HG02885 (cell line): ENCODE results near the gene ADAM33.

Source experiments
- ATAC-seq: cut with Tn5 transposase; IDR thresholded peaks from one replicate; pipeline ENCODE4 v1.9.1; 2021; ENCODE audit warnings: mild to moderate bottlenecking; ENCODE audit not compliant: unreplicated experiment, poor library complexity

Gene ADAM33

DNA sequence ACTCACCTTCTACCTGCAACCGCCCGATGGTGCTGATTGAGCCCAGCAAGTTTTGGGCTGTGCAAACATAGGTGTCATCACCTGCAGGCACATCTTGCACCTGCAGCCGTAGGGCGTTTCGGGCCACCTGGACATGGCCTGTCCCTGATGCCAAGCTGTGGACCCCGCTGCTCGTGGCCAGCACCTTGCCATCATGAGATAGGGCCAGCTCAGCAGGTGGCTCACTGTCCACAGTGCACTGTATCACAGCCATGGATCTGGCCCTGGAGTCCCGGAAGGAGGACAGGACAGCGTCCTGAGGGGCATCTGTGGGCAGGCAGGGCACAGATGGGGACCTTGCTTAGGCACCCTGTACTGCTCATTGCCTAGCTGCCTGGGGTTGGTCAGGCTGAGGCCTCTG lies 10.1 kb upstream of the ADAM33 start:
- ATAC-seq, result no peak

GRCh38 chr20:3691306-3691705 lies 9.5 kb upstream of the ADAM33 start:
- ATAC-seq, result no peak

GRCh38 chr20:3690413-3690812 lies 8.6 kb upstream of the ADAM33 start:
- no peak for ATAC-seq

DNA sequence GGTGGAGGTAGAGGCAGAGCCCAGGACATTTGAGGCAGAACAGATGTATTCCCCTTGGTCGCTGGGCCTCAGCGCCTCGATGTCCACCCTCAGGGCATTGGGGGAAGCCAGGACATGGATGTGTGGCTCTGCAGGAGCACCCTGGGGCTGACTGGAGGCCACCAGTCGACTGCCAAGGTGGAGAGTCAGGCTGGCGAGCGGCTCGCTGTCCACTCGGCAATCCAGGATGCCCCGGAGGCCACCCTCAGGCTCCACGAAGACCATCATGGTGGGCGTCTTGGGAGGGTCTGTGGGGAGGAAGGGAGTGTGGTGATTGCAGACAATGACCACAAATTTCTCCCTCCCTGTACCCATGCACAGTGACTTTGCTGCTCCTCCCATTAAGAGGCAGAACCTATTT lies 8.2 kb upstream of the ADAM33 start:
- no peak for ATAC-seq

- no peak for ATAC-seq
Measured at GRCh38 chr20:3687655-3688054, 5.8 kb upstream of the ADAM33 start.

DNA sequence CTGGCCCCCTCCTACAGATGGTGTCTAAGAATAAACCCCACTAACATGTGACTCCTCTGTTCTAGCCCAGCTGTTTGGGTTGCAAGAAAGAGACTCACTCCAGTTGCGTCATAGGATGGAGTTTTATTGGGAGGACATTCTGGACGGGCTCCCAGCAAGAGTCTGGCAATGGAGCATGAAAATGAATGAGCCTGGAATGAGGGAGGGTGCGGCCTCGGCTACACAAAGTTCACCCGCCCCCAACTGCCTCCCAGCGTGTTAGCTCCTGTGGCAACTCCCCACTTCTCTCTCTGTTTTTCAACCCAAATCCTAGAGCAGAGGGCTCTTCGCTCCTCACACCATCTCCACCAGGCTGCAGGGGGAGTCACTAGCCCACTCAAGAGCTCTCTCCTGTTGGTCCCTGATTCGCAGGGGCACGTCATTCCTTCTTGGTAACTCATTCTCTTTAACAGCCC lies 5.1 kb upstream of the ADAM33 start:
- no peak for ATAC-seq

DNA sequence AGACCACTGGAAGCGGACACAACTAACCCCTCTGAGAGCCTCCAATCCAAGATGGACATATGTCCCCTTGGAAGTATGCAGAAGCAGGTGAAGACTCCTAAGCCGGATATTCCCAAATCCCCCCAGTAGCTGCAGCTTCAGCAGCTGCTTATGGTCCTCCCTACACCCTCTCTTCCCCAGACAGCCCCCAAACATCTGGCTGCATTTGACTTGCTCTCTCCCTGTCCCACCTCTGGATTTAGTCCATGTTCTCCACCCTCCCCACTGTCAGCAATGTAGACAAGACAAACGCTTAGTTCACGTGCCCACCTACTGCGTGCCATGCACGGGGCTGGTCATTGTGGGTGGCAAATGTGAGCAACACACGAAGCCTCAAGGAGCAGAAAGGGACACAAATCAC lies 4.6 kb upstream of the ADAM33 start:
- no peak for ATAC-seq

DNA sequence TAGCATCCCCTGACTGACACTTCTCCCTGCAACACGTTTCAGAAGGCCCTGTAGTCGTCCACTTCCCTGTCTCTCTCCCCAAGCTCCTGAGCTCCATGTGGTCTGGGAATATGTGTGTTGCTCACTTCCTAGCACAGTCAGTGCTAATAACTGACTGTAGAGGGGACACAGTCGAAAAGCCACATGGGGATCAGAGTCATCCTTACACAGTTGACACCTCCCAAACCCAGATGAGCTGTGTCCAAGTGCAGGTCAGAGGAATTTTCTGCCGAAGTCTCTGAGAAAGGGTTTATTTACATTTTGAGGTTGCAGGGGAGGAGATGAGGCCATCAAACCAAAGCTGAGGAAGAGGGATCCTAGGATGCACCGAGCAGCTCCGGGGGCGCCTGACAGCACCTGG lies 3.5 kb upstream of the ADAM33 start:
- no peak for ATAC-seq

DNA sequence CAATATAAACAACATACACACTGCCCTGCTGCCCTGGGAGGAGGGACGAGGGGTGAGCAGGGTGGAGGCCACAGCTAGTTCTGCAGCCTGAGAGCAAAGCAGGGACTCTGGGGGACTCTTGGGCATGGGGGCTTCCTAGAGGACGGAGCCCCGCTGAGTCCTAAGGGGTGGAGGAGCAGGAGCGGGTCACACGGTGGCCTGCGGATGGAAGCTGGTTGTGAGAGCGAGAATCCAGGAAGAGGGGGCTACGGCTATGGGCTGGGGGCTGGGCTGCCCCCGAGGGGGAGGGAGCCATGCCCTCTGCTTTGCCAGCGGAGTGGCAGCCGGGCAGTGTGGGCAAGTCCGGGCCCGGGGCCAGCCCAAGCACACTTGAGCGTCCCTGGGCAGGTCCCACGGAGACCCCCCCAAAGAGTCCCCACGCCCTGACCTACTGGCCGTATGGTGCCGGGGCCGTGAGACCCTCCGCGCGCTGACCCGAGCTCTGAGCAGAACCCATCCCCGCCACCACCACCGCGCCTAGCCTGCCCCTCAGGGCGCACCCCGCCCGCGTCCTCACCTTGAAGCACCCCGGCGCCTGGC lies 369 bp downstream of the ADAM33 start:
- ATAC-seq, result no peak

GRCh38 chr20:3680701-3681351 lies 984 bp downstream of the ADAM33 start:
- no peak for ATAC-seq

- no peak for ATAC-seq
Measured at GRCh38 chr20:3679749-3680700, 1.8 kb downstream of the ADAM33 start.

DNA sequence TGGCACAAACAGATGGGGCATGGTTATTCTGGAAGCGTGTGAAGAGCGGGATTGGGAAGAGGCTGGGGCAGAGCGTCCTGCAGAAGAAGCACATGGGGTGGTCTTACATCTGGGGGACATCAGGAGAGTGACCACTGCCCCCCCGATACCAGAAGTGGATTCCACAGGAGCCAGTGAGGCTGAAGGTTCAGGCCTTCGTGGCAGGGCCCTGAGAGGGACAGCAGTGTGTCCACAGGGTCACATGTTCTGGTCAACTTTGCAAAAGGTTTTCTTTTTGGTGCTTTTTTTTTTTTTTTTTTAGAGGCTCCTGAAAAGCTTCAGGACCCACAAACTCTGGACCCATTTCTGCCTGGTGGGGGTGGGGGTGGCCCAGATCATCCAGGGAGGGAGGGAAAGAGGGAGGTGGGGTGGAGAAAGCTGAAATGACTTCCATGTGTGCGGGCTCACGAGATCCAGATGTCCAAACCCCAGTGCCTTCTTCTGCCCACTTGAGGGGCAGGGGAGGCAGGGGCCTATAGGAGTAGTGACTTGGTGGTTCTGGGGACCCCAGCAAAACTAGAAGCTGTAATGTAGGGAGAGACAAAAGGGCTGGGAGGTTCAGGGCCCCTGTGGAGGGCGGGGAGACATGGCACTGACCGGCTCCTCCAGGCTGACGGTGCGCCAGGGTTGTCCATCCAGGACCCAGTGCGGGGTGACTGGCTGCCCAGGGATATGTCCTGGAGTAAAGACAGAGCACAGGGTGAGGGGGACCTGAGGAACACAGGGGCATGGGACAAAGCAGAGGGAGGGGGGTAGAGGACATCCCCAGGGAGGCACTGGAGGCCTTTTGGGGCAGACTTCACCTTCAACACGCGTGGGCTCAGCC lies 2.7 kb downstream of the ADAM33 start:
- no peak for ATAC-seq

- no peak for ATAC-seq
Measured at GRCh38 chr20:3678198-3678597, 3.6 kb downstream of the ADAM33 start.

GRCh38 chr20:3677733-3678132 lies 4.1 kb downstream of the ADAM33 start:
- no peak for ATAC-seq

DNA sequence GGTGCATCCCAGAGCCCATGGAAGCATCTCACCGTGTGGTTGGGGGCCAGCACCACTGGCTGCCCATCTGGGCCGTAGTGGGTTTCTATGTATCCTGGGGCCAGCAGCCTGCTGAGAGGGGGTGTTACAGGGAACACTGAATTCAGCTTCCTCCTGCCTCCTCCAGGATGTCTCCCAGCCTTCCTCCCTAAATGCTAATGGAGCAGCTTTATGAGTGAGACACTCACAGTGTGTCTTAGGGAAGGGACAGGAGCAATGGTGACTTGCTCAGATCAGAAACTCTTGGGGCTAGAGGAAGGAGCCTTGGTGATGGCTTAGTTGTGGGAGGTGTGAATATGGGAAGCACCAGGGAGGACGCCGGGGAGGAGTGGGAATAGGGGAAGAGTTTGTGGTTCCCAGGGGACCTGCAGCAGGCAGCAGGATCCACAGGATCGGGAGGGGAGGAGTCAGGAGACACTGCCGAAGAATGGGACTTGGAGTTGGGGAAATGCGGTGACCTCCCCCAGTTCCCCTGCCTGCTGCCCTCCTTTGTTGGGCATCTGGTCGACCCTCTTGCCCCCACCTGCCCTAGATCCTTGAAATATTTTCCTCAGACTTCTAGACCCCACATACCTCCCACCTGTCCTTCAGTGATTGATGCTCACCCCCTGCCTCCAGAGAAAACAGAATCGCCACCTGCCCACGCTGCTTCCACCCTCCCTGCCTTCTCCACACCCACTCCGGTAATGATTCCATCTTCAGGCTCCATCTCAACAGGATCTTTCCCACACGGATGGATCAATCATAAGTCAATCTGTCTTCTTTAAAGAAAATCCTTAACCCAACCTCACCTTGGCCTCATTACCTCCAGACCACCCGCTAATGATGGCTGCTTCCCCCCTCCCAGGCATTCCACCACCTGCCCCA lies 6.6 kb downstream of the ADAM33 start:
- no peak for ATAC-seq

- ATAC-seq, result no peak
Measured at GRCh38 chr20:3674447-3674846, 7.4 kb downstream of the ADAM33 start.

GRCh38 chr20:3673221-3674070 lies 8.4 kb downstream of the ADAM33 start:
- ATAC-seq, result no peak

DNA sequence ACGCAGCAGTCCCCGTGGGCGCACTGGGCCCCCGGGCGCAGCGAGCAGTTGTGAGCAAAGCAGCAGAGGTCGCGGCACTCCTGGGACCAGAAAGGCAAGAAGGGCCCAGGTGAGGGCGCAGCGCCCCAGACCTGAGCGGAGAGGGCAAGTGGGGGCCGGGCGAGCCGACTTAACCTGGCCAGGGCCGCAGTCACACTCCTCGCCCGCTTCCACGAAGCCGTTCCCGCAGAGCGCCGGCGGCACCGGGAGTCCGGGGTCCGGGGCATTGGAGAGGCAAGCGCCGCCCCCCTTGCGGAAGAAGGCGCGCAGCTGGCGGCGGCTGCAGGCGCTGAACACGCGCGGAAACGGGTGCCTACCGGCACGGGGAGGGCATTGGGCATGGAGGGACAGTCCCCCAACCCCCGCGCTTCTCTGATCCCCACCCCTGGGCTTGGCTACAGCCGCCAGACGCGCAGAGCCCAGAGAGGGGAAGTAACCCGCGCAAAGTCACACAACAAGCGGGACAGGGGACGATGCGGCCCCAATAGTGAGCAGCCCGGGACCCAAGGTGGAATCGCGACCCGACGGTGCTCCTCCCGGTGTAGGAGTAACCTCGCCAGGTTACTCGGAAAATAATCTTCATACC lies 9.2 kb downstream of the ADAM33 start:
- ATAC-seq, result no peak
